MM.1S (cell line): Measurements from ENCODE around the gene DHTKD1.

Experiments
- CTCF ChIP-seq: fragments of 300-600 bp; sonication (generic); IDR thresholded peaks from 2 replicates; pipeline ENCODE4 v1.5.1; 2016; ENCODE audit warnings: antibody characterized with exemption, low read length, mixed read lengths
- EZH2phosphoT487 ChIP-seq: fragments of 300-600 bp; sonication (generic); IDR thresholded peaks from 2 replicates; pipeline ENCODE4 v1.6.1; 2018; ENCODE audit warnings: antibody characterized with exemption, low read length

- TF ChIP-seq CTCF (no peak), EZH2phosphoT487 (no peak)
These were observed 49.3 kb upstream of the DHTKD1 start for GRCh38 chr10:12019283-12019971.
